GM18502 (cell line): ENCODE data around the gene ANTXR1.

ENCODE experiments used
- ATAC-seq: cut with Tn5 transposase; IDR thresholded peaks from one replicate; pipeline ENCODE4 v1.9.1; 2021; ENCODE audit warnings: mild to moderate bottlenecking; ENCODE audit not compliant: unreplicated experiment, poor library complexity

The ANTXR1 gene

DNA sequence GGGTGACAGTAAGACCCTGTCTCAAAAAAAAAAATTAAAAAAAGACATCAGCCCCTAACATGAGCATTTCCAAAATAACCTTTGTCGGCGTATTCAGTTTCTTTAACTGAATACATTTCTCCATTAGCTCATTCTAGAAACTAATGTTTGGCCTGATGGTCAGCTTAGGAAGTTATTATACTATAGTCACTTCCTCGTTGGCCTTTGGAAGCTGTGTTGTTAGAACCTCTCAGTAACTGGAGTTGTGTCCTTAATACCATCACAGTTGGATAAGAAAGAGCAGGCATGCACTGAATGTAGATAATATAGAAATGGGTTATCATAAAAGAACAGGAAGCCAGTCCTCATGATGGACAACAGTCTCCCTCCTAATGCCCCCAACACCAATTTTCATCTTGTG lies 112.8 kb downstream of the ANTXR1 start:
- ATAC-seq = no peak

DNA sequence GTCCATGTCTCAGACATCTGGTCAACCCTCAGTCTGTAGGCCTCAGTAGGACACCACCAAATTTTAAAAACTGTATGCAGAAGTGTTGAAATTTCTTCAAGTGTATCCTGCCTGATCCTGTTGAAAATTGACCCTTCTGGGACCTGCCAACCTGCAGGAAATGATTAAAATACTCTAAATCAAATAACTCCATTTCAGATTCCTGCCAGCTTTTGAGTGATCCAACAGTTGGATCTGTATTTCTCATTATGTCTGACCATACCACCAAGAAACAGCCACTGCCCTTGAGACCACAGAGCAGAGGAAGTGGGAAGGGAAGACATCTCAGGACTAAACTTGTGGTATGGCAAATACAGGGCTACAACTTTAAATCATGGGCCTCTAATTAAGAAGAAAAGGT lies 113.4 kb downstream of the ANTXR1 start:
- no peak for ATAC-seq

DNA sequence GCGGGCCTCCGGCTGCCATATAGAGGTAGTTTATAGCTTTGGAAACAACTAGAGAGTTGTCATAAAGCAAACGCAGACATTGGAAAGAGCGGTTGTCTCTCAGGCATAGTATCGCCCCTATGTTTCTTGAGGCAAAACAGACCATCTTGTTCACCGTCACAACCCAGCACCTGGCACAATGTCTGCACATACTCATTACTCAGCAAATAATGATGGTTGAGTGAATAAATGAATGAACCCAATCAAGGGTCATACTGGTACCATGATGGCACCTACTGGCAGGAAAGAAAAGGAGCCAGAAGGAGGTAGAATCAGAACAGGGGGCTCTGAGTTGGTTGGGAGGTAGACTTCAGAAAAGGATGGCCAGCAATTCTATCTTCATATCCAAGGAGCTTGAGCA lies 118.5 kb downstream of the ANTXR1 start:
- ATAC-seq = no peak

DNA sequence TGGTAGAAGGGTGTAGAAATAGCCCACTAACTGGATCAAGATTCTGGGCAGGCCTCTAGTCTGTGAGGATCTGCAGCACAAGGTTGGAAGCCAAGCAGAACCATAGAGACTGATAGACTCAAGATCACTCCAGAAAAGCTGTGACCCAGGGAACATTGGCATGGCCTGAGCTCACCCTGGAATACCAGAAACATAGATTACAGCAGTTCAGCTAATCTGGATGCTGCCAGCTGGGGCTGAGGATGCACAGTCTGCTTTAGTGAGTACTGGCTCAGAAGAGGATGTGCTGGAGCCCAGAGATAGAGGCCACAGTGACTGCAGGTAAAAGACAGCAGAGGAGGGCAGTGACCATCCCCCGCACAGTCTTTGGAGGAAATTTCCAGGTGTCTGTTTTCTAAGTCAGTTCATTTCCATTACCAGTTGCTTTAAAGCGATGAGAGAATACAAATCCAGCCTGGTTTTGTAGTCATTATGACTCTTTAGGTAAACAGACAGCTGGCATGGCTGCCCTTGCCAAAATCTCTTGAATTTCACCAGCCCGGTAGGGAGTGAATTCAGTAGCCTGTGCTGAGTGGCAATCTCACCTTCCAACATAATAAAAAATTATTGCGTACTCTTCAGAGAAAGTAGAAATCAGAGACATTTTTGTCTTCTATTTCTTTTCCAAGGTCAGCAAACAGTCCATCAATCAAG lies 119.2 kb downstream of the ANTXR1 start:
- ATAC-seq = no peak

DNA sequence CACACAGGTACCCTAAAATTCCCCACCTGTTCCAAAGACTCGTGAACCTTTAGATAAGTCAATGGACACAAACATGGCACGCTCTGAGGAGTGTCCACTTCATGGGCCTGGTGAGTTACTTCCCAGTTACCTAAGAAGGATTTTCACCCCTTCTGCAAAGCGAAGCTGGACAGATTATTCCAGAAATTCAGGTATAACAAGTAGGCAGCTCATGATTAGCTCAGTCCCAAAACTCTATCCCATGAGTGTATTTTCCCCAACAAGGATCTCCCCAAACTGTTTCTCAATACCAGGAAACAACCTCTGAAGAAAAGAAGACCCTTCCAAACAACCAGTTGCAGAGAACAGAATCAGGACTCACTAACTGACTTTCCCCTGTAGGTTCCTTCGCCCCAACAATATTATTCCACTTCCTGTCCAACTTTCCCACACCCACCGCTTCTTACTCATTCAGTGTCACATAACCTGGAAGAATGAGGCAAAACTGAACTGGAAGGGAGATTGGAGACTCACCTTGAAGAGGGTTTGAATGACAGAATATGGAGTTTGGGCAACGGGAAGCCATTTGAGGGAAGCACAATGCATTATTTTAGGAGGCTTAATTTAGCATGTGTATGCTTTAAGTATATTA lies 120.1 kb downstream of the ANTXR1 start:
- no peak for ATAC-seq

DNA sequence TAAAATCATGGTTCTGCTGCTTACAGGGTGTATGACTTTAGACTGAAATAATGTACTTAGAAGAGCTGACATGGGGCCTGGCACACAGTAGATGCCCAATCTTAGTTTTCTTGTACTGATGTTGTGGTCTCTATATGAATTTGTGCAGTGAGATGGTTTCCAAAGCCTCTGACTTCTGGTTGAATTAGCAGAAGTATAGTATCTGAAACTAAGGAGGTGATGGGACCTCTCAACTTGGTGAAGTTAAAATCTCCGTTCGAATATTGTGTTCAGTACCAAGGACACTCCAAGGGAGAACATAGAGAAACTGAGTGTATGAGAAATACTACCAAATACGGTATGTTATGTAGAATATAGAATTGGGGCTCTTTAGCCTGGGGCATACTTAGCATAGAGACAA lies 120.9 kb downstream of the ANTXR1 start:
- no peak for ATAC-seq

DNA sequence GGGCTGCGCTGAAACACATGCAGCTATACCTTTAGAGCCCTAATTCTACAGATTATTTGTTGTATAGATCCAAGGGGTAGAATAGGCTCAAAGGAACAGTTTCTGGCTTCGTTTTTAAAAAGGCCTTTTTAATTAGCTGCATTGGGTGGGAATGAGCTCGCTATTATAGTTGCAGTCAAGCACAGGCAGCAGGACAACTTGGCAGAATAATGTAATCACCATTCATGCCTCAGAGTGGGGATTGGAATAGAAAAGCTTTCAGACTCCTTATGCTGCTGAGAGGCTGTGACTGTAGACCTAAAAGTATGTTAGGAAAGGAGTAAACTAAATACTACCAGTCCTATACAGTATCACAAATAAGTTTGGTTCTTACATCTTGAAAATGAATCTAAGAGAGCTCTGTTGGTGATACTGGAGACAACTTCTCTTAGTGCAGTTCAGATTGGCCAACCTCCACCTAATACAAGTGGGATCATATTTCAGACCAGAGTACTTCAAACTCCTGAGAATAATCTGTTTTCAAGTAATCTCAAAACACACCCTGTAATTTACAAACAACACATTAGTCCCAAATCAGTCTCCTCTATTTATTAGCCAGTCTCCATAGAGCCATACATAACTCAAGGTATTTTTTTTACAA lies 121.4 kb downstream of the ANTXR1 start:
- no peak for ATAC-seq

DNA sequence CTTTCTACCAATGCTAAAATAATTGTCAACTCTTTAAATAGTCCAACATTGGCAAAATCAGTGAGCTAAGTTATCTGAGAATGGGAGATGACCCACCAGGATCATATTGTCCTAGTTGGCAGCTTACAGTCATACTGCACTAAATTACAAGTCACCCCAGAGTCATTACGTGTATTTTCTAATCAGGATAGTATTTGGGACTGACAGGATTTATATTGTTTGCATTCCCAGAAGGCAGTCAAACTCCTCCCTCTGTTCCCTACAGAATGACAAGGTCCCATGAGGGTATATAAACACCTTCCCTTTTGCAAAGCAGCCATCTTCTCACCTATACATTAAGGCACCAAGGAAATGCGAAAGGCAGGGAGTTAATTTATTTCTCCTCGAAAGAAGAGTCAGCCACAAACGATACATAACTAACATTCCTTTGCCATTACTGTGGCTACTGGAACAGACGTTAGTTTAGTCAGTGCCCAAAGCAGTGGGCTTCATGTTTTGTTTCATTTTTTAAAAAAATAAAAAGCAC lies 125.3 kb downstream of the ANTXR1 start:
- no peak for ATAC-seq

DNA sequence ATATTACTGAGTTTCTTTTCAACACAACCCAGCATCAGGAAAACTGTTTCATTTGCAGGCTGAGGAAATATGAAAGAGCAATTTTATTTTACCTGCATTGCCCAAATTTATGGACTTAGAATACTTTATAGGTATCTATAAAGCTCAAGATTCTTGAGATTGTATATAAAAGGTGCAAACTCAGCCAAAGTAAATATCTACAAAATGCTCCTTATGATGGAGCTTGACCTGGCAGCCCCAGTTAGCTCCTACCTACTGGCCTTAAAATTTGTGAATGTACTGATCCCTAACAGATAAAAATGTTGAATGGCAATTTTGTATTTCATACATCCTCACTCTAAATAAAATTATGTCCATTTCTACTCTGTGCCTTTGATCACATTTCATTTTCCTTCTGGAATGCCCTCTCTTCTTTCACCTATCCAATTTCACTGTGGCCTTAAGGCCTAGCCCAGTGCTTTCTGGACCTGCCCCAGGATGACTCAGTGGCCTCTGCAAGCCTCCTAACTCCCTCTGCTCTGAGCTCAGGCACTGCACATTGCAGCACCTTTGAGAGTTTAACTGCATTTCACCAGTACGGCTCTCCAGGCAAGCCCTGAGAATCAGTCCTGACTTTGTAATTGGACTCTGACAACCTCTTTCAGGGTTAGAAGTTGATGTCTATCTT lies 125.9 kb downstream of the ANTXR1 start:
- no peak for ATAC-seq

DNA sequence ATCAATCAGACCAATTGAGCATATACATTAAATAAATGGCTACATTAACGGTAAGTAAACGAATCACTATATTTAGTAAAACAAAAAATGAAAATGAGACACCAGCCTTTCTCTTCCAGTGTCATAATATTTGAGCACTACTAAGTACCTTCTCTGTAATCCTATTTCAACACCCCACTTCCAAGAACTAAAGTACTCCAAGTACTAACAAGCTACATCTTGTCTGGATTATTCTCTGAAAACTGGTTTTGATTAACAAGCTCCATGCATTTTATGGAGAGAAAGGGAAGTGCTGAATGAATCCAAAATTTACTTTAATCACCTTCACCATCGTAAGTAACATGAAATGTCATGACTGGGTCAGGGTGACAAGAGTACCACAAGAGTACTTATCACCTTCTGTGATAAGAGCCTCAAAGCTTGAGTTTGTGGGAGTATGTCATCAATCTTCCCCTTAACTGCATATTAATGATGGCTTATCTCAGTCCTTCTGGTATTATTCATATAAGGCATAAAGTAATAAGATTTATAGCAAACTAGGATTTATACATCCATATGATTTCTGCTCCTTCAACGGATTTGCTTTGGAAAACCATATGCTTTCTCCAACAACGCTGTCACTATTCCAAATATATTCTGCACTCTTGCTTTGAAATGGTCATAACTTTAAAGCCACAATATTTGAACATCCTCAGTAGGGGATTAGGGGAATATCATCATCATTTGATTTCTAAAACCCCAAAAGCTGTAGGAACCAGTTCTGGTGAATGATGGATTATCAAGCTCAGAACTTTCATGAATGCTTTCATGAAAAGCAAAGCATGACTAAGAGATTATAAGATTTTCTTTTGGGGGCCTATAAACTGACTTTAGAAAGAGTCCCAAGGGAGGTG lies 127.0 kb downstream of the ANTXR1 start:
- ATAC-seq = no peak

DNA sequence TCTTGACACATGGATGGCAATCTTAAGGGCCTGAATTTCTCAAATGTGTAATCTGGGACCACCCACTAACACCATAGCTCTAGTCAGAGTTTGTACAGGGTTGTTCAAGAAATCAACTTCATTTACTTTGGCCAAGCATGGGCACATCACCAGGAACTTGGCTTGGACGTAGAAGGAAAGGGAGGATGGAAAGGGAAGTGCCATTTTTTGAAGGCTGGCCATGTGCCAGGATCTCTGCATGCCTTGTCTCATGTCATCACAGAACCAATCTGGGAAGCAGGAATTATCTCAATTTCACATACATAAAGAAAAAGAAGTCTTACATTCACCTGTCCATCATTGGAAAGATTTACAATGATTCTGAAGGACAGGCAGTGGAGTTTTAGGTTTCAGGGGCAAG lies 128.1 kb downstream of the ANTXR1 start:
- ATAC-seq = no peak

DNA sequence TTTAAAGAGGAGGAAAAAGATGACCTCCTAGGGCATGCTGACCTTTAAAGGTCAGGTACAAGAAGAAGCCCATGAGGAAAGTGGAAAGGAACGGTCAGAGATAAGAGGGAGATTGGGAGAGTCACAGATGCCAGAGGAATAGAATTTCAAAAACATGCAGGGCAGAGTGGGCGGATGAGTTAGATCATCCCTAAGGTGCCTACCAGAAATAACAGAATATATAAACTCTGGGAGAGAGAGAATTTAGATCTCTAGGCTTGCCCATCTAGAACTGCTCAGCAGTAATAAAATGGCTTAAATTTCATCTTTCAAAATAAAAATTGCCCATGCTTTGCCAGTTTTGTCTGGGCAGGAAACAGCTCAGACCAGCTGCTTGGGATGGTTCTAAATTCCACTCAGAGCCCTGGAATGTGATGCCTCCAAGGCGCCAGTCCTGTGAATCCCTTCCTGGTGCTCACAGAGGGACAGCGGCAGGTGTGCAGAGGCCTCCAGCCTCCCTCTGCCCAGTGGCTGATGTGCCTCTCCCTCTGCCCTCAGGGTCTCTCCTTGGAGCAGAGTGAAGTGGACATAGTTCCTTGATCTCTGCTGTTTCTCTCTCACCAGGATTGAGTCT lies 130.9 kb downstream of the ANTXR1 start:
- no peak for ATAC-seq

DNA sequence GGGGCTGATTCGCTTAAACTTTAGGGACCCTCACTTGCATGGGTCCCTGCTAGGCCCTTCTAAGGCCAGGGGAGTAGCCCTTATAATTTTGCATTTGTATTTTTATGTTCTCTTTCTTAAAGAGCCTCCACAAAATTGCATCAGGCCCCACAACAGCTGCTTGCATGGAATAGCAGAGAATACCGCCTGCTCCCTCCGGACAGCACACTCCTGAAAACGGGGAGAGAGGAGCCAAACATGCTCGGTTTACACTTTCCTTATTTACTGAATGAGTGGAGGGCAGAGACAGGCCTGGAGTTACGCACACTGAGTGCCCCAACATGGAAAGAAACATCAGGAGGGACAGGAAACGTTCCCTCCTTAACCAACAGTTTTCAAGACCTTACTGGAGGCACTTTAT lies 132.2 kb downstream of the ANTXR1 start:
- ATAC-seq = no peak

DNA sequence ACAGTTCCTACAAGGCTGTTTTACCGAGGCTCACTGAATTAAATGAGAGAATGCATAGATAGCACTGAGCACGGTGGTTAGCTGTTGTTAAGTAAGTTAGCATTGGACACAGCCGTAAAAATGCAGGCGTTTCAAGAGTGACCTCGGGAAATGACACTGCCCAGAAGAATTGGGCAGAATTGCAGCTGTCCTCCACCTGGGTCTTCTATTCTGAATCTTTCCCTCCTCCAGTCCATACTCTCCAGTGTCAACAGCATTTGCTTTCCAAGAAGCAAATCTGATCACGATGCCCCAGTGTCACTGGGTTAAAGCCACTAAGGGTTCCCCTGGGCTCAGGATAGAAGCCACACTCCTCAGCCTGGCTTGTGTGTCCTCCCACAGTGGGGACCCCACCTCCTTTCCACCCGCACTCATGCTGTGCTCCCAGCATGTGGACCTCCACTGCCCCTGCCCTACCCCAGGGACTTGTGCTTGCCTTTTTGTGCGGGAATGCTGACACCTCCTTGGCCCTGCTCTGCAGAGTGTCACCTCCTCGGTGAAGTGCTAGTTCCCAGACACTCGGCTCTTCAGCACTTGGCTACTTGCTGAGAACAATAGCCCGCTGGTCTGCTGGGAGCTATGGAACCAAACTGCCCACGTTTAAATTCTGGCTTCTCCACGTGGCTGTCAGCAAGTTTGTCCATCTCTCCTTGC lies 135.0 kb downstream of the ANTXR1 start:
- ATAC-seq = no peak

DNA sequence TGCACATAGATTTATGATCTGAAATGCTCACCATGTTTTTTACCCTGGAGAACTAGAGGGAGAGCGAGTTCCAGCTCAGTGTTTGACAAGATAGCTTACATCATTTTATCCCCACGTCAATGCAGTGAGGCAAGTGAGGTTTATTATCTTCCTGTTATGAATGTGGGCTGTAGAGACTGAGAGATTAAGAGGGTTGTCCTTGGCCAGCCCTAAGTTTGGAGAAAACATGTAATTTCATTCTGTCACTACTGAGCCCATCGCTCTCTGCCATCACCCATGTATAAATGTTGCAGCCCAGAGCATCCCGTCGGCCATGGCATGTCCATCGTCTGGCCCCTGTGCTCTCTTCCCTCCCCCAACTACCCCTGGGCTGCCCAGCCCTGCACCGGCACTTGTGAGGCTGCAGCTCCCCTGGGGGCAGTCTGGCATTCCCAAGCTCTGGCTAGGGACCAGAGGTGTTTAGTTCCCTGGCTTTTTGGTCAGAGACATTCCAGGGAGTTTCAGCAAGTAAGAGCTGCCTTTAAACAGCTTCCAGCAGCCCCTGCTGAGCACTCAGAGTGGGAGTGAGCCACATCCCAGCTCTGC lies 136.7 kb downstream of the ANTXR1 start:
- ATAC-seq = no peak

DNA sequence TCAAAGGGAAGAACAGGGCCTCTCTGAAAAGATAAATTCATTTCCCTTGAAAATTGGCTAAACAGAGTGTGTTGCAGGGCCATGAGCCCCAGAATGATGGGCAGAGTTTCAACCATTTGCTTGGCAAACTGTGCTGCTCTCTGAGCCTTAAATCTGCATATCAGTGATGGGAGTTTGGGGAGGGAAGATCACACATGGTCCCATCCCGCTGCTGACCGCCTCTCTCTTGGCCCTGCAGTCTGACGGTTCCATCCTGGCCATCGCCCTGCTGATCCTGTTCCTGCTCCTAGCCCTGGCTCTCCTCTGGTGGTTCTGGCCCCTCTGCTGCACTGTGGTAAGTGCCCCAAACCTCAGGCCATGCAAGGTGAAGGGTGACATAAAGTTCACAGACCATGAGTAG lies 139.0 kb downstream of the ANTXR1 start:
- no peak for ATAC-seq

DNA sequence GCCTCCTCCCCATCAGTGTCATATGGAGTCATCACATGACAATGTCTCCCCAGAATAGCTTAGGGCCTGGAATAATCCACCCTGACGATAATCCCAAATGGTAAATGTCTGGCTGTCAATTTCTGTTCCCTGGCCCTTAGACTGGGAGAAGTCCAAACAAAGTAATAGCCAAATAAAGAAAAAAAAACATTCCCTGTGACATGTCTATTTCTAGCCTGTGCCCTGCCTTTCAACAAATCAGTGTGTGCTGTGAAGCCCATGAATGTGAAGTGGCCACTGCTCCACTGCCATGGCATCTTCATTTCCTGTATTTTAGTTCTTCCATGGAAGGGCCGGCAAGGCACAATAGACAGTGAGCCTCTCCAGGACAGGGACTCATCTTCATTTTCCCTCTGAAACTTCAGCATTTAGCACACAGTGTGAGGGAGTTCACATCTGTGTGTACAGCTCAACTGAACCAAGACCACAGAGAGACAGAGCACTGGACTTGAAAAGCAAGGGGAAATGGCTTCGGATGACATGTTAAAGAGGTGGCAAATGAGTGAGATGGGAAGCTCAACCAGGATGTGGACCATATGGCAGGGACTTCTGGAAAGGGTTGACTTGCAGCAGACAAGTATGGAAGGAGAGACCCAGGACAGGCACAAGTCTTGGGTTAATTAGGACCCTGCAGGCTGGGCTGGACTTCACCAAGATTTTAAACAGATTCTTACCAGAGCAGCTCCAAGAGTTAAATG lies 140.0 kb downstream of the ANTXR1 start:
- ATAC-seq = no peak

DNA sequence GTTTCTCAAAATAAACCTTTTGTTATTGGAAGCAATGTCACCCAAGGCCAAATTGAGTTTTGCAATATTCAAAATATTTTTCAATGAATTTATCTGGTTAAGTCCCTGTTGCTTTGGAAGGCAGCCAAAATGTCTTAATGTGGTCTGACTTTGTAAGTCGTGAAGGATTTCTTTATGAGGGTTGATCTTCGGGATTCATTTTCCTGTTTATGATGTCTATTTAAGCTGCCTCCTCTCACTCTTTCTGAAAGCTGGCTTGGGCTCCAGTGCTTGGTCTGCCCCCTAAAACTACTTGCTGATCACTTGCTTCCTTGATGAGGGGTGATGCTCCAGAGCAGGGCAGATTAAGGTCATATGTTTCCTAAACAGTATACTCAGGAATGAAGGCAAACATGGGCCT lies 141.1 kb downstream of the ANTXR1 start:
- no peak for ATAC-seq
